Measurements from ENCODE around the gene MGAT4A.

GRCh38 chr2:98706591-98706990 lies 24.3 kb downstream of the MGAT4A start:
- TF ChIP-seq CTCF (IDR thresholded peaks at IDR 0.05), result no peak
- no peak for TF ChIP-seq POLR2A (IDR thresholded peaks at IDR 0.05)
